Measurements from ENCODE around the gene AGBL4.

DNA sequence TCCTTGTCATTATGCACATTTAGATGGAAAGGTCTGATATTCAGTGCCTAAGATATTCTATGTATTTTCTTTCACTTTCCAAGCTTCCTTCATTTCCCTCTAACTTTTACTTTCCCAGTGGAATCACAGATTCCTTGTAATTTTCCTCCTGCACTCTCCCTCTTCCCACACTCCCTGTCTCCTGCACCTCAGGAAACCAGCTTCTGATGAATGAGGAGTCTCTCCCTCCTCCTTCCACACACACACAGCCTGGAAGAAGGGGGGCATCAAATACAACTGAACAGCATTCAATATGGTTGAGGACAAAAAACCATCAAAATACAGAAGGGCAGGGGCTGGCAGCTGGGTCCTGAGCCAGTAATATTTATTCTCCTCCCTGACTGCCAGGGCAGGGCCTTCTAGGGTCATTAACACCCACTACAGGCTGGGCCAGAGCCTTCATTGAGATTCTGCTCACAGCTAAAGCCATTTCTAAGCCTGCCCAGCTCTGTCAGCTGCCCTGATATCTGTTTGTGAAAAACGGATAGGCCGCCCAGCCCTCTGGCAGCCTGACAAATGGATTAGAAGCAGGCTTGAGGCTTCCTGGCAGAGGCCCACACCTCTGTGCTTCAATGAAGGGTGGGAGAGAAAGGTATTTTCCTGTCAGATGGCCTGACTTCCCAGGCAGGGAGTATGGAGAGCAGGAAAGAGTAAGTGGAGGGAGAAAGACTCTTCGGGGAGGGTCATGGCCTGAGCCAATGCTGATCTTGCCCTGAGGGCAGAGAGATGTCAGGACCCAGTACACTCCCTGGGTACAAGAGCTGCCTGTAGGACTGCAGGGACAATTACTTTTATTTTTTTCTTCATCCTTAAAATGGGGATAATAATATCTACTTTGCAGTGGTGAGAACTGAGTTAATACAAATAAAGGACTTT is 1412.9 kb downstream of the AGBL4 start:
- no peak for TF ChIP-seq EZH2 (IDR thresholded peaks at IDR 0.05; ENCODE audit: borderline replicate concordance, low read depth, low read length, severe bottlenecking)
- TF ChIP-seq, protein P1, sequence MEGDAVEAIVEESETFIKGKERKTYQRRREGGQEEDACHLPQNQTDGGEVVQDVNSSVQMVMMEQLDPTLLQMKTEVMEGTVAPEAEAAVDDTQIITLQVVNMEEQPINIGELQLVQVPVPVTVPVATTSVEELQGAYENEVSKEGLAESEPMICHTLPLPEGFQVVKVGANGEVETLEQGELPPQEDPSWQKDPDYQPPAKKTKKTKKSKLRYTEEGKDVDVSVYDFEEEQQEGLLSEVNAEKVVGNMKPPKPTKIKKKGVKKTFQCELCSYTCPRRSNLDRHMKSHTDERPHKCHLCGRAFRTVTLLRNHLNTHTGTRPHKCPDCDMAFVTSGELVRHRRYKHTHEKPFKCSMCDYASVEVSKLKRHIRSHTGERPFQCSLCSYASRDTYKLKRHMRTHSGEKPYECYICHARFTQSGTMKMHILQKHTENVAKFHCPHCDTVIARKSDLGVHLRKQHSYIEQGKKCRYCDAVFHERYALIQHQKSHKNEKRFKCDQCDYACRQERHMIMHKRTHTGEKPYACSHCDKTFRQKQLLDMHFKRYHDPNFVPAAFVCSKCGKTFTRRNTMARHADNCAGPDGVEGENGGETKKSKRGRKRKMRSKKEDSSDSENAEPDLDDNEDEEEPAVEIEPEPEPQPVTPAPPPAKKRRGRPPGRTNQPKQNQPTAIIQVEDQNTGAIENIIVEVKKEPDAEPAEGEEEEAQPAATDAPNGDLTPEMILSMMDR (IDR thresholded peaks at IDR 0.05; ENCODE audit: borderline replicate concordance, extremely low read depth, low read length, poor library complexity, severe bottlenecking): no peak
